GM12801 (cell line): ENCODE data around the gene TMEM156.

ENCODE experiments used
- CTCF ChIP-seq: IDR thresholded peaks from one replicate; pipeline ENCODE4 v1.5.1; 2011; ENCODE audit warnings: control low read depth; ENCODE audit not compliant: insufficient read length; ENCODE audit errors: extremely low read depth

TMEM156 gene

GRCh38 chr4:38940476-38940875 lies 91.7 kb downstream of the TMEM156 start:
- no peak for TF ChIP-seq CTCF

GRCh38 chr4:38939165-38939564 lies 93.0 kb downstream of the TMEM156 start:
- TF ChIP-seq CTCF = no peak

GRCh38 chr4:38935391-38936073 lies 96.7 kb downstream of the TMEM156 start:
- no peak for TF ChIP-seq CTCF

- TF ChIP-seq CTCF = no peak
Measured at GRCh38 chr4:38931125-38931524, 101.1 kb downstream of the TMEM156 start.

- no peak for TF ChIP-seq CTCF
Measured at GRCh38 chr4:38930707-38931106, 101.5 kb downstream of the TMEM156 start.

DNA sequence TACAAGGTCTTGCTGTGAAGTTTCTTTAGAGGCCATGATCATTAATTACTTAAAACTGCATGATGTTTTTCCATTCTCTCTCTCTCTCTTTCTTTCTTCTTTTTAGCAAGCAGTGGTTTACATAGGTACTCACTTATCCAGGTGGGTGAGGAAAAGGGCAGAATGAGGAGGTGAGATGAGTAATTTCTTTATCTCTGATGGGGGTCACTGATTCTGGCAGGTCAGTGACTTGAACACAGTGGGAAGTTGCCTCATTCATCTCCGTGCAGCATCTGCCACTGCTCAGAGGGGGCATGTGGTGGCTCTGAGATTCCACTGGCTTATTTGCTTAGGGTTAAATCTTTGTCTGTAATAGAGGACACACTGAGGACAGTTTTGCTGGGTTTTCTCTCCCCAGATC lies 102.0 kb downstream of the TMEM156 start:
- no peak for TF ChIP-seq CTCF

DNA sequence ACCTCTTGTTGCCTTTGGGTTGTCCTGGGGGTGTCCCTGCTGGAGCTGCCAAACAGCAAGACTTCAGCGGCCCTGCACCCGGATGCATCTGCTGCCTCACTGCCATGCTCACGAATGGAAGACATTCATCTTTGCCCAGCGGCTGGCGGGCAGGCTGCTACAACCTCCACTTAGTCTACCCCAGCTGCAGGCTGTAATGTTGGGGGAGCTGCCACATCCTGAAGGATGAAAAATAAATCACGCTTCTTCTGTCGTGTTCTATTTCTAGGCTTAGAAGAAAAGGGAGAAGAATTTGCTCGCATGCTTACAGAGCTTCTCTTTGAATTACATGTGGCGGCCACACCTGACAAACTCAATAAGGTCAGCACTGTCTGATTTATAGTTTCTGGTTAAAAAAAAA lies 103.2 kb downstream of the TMEM156 start:
- no peak for TF ChIP-seq CTCF
